GM18505 (cell line): ENCODE measurements around the gene ARSG.
A peak's percentile ranks its signal among the peaks of the same experiment; 100 is the strongest.
"Not testable (repeated sequence)": the region's sequence is repeated elsewhere in the genome, so short reads cannot be mapped to it uniquely, and the experiment has no call there.

Experiments used
- ATAC-seq: cut with Tn5 transposase; IDR thresholded peaks from one replicate; pipeline ENCODE4 v1.9.1; 2021; ENCODE audit not compliant: unreplicated experiment
- POLR2A ChIP-seq: IDR thresholded peaks from 4 replicates; pipeline ENCODE4 v1.6.1; 2011; ENCODE audit warnings: borderline replicate concordance; ENCODE audit not compliant: insufficient read depth, insufficient read length; ENCODE audit errors: extremely low read depth

ARSG gene

GRCh38 chr17:68321556-68321954 lies 30.3 kb downstream of the ARSG start:
- no peak for TF ChIP-seq POLR2A
- no peak for ATAC-seq

GRCh38 chr17:68322630-68323029 lies 31.3 kb downstream of the ARSG start:
- no peak for TF ChIP-seq POLR2A
- no peak for ATAC-seq

DNA sequence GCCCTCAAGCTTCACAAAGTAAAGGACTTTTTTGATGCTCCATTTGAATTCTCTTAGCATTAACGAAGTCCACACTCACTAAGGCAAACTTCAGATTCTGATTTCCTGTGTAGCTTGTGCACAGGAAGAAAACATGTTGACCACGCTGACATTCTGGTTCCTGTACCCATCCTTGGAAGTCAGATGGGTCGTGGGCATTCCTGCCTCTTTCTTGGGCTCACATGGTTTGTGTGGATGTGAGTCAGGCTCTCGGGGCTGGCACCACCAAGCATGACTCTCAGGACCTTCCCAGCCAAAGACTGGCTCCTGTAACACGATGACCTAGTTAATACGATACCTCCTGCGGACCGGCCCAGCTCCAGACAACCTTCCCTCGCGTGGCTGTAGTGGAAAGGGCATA lies 32.8 kb downstream of the ARSG start:
- no peak for ATAC-seq
- no peak for TF ChIP-seq POLR2A

- ATAC-seq: no peak
- no peak for TF ChIP-seq POLR2A
These were observed 33.5 kb downstream of the ARSG start for GRCh38 chr17:68324654-68325336.

- no peak for TF ChIP-seq POLR2A
- ATAC-seq: no peak
These were observed 34.7 kb downstream of the ARSG start for GRCh38 chr17:68325961-68326360.

DNA sequence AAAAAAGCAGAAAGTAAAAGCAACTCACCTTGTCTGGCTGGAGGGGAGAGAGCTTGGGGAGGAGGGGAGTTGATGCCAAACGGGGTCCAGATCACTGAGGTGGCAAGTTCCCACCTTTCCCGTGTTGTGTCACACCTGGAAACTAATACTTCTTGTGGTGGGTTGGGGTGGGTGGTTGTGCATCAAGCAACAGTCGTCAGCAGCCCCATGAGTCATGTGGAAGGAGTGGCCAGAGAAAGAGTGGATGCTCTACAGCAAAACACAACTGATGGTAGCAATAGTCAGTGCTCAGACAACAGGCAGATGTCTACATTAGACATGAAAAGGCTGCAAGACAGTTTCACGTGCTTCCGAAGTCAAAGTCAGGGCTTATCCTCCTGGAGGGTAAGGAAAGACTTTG lies 35.4 kb downstream of the ARSG start:
- no peak for TF ChIP-seq POLR2A
- ATAC-seq: no peak

- no peak for ATAC-seq
- no peak for TF ChIP-seq POLR2A
These were observed 36.7 kb downstream of the ARSG start for GRCh38 chr17:68327823-68328557.

GRCh38 chr17:68328676-68329075 lies 37.4 kb downstream of the ARSG start:
- ATAC-seq: no peak

GRCh38 chr17:68329331-68329730 lies 38.0 kb downstream of the ARSG start:
- no peak for ATAC-seq
- TF ChIP-seq POLR2A: no peak

More at GRCh38 chr17:68328676-68329075, 37.4 kb downstream of the ARSG start:
- TF ChIP-seq POLR2A: no peak

DNA sequence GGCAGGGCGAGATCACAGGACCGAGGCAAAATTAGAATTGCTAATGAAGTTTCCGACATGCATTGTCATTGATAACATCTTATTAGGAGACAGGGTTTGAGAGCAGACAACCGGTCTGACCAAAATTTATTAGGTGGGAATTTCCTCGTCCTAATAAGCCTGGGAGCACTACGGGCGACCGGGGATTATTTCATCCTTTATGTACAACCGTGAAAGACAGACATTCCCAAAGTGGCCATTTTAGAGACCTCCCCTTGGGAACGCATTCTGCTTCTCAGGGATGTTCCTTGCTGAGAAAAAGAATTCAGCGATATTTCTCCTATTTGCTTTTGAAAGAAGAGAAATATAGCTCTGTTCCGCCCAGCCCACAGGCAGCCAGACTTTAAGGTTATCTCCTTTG lies 40.6 kb downstream of the ARSG start:
- ATAC-seq: not testable (repeated sequence)

DNA sequence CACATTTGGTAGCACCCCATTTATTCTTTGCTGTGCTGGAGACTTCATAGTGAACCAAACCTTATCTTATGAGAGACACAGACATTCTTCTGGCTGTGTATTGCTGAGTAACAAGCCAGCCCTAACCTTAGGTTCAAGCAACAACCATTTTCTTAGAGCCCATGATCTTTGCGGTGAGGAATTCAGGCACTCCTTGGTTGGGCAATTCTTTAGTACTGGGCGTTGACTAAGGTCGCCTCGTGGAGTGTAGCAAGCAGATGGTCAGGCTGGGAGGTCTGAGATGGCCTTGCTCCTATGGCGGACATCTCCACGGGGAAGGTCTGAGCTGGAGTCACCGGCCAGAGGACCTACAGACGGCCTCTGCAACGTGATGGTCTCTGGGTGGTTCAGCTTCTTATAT lies 43.1 kb downstream of the ARSG start:
- no peak for TF ChIP-seq POLR2A
- no peak for ATAC-seq

DNA sequence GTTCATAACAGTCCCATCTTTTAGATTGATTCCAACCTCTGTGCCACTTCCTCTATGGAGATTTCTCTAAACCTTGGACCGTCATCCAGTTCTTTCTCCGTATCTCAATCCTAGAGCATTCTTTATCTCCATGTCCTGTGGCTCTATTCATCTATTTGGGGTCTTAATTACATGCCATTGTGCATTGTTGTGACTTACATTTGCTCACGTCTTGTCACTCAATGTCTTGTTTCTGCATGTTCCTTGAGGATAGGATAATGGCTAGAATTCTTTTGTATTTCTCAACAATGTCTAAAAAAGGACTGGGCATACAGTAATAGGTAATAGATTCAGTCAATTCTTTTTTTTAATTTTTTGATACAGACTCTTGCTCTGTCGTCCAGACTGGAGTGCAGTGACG lies 50.2 kb downstream of the ARSG start:
- TF ChIP-seq POLR2A: no peak
- no peak for ATAC-seq

DNA sequence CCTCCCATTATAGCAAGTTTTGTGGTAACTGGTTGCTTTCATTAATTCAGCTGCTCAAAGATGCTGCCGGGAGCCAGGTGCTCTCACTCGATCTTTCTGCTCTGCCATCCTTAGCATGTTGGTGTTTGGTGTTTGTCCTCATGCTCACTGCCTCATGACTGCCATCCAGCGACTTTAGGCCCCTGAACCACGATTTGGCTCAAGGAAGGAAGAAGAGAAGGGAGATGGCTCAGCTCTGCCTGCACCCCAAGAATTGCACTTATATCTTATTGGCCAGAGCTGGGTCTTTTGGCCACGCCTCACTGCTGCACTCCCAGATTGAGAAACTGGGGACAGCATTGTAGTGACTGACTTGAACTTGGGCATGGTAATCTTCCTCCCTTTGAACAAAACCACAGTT lies 52.7 kb downstream of the ARSG start:
- TF ChIP-seq POLR2A: no peak
- no peak for ATAC-seq

GRCh38 chr17:68344701-68345136 lies 53.4 kb downstream of the ARSG start:
- TF ChIP-seq POLR2A: no peak
- ATAC-seq: no peak

GRCh38 chr17:68346448-68346847 lies 55.2 kb downstream of the ARSG start:
- peak; percentile 43 for TF ChIP-seq POLR2A
- peak; percentile 66 for ATAC-seq

GRCh38 chr17:68347380-68347779 lies 56.1 kb downstream of the ARSG start:
- no peak for ATAC-seq
- no peak for TF ChIP-seq POLR2A
